ENCODE results near the gene CXorf49B.

CXorf49B gene

DNA sequence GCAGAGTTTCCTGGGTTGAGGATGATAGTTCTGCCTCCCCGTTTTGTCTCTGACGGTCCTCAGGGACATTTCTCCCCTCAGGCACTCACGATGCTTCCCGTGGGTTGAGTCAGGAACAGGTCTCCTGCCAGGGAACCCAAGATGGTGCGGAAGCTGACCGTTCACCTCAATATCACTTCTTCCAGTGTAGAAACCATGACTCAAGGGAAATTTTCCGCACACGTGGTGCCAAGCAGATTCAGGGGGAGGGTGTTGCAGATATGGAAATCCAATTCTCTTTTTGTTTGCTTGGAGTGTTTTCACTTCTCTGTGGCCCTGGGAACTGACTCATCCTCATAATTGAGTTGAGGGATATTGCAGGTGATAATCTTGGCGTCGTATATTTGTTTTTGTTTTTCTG lies 46.7 kb downstream of the CXorf49B start:
- no peak for TF ChIP-seq SPI1 (IDR thresholded peaks at IDR 0.05; ENCODE audit: low read depth, low read length)
- no peak for TF ChIP-seq PAX5 (IDR thresholded peaks at IDR 0.05; ENCODE audit: insufficient read depth, low read length, severe bottlenecking)
- TF ChIP-seq TAF1 (IDR thresholded peaks at IDR 0.05; ENCODE audit: low read depth, low read length) = no peak
- no peak for TF ChIP-seq POLR2A (IDR thresholded peaks at IDR 0.05; ENCODE audit: low read depth, low read length)
- no peak for TF ChIP-seq POU2F2 (IDR thresholded peaks at IDR 0.05; ENCODE audit: low read depth, low read length)
- no peak for DNase-seq (ENCODE audit: insufficient read length, low spot score)
- FAIRE-seq = no peak

DNA sequence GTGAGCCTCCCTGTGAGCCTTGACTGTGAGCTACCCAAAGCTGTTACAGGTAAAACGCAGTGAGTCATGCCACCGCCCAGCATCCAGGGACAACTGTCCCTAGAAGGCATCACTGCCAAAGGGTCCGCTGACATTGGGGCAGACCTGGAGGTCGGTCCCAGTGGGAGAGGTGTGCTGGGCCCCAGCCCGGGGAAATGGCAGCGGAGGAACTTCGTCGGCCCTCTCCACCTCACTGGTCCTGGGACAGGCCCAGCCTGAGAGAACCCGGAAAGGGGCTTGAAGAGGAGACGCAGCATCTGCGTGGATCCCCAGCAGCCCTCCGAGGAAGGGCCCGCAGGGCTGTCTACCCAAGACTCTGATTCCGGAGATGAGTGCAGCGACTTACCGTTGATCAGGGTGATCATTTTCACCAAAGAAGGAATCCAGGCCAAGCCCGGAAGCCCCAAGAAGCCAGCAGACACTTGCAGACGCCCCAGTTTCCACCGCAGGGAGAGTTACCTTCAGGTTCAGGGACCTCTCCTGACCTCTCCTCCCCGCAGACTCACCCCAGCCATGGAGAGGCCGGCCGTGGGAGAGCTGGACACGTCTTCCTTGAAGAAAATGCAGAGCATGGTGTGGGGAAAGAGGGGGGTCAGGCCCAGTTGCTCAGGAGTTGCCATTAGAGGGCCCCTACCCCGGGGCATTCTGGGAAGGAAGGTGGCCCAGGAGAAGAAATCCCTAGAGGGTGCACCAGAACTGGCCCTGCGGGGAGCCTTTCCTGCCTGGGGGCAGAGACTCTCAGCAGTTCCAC lies 51.2 kb downstream of the CXorf49B start:
- FAIRE-seq (no peak), DNase-seq (ENCODE audit: insufficient read length, low spot score) (no peak)
- no peak for TF ChIP-seq POLR2AphosphoS5 (IDR thresholded peaks at IDR 0.05; ENCODE audit: low read depth, low read length)
- TF ChIP-seq PAX5 (IDR thresholded peaks at IDR 0.05; ENCODE audit: insufficient read depth, low read length, severe bottlenecking) = no peak
- no peak for TF ChIP-seq SPI1 (IDR thresholded peaks at IDR 0.05; ENCODE audit: low read depth, low read length)
- no peak for TF ChIP-seq POLR2A (IDR thresholded peaks at IDR 0.05; ENCODE audit: low read depth, low read length)
- no peak for TF ChIP-seq POU2F2 (IDR thresholded peaks at IDR 0.05; ENCODE audit: low read depth, low read length)
- TF ChIP-seq TAF1 (IDR thresholded peaks at IDR 0.05; ENCODE audit: low read depth, low read length) = no peak

DNA sequence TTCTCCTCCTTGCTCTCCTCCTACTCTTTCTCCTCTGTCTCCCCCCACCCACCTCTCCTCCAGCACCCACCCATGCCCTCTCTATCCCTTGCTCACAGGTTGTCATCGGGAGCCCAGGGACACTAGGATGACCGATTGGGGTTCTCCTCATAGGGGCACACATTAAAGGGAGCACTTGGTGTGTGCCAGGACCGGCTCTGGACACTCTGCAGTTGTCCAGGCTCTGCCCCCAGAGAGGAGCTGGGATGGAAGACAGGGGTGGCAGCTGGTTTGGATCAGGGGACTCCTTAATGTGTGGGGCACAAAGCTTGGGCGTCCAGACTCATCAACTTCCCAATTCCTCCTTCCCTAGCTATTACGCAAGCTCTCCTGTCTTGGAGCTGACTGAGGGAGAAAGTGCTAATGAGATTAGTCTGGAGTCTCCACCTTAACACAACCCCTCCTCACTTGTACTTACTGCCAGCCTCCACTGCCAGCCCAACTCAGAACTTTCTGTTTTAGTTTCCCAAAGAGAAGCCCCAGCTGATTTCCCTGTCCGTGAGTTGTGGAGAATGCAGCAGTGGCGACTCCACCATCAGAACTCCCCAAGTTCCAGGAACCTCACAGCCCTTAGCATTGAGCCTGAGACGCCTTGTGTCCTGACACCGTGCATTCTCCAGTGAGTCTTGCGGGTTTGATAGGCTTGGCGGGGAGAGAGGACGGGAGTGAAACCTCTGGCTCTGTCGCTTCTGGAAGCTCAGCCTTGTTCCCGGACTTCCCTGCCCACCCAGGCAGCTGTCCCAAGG lies 52.2 kb downstream of the CXorf49B start:
- no peak for FAIRE-seq
- TF ChIP-seq PAX5 (IDR thresholded peaks at IDR 0.05; ENCODE audit: insufficient read depth, low read length, severe bottlenecking) (no peak), POU2F2 (IDR thresholded peaks at IDR 0.05; ENCODE audit: low read depth, low read length) (no peak), TAF1 (IDR thresholded peaks at IDR 0.05; ENCODE audit: low read depth, low read length) (no peak), POLR2A (IDR thresholded peaks at IDR 0.05; ENCODE audit: low read depth, low read length) (no peak), SPI1 (IDR thresholded peaks at IDR 0.05; ENCODE audit: low read depth, low read length) (no peak), POLR2AphosphoS5 (IDR thresholded peaks at IDR 0.05; ENCODE audit: low read depth, low read length) (no peak)
- no peak for DNase-seq (ENCODE audit: insufficient read length, low spot score)

DNA sequence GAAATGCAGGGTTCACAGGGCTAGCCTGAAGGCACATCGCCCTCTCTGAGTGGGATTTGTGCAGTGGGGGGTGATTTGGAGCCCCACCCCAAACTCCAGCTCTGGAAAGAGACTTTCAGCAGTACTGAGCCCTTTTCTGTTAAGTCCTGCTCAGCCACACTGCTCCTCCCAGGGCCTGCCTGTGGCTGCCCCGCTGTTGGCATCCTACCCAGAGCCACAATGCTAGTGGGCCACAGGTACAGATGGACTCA lies 52.7 kb downstream of the CXorf49B start:
- FAIRE-seq = no peak
- no peak for DNase-seq (ENCODE audit: insufficient read length, low spot score)
- TF ChIP-seq POLR2A (IDR thresholded peaks at IDR 0.05; ENCODE audit: low read depth, low read length) = no peak
- TF ChIP-seq POU2F2 (IDR thresholded peaks at IDR 0.05; ENCODE audit: low read depth, low read length) = no peak
- TF ChIP-seq TAF1 (IDR thresholded peaks at IDR 0.05; ENCODE audit: low read depth, low read length) = no peak
- no peak for TF ChIP-seq POLR2AphosphoS5 (IDR thresholded peaks at IDR 0.05; ENCODE audit: low read depth, low read length)
- TF ChIP-seq SPI1 (IDR thresholded peaks at IDR 0.05; ENCODE audit: low read depth, low read length) = no peak
- TF ChIP-seq PAX5 (IDR thresholded peaks at IDR 0.05; ENCODE audit: insufficient read depth, low read length, severe bottlenecking) = no peak
